H9 (cell line): ENCODE results near the gene ACP3. TPM values are rescaled to one million over a fixed set of nuclear protein-coding genes. Genes with fewer than 3 reads are reported as not detected.

Experiments
- DNase-seq: peaks from one replicate; pipeline ENCODE4 v3.0.0-alpha.2; 2017
- H2AFZ ChIP-seq: one replicate; pipeline ENCODE4 v1.6.1; 2013; ENCODE audit warnings: mild to moderate bottlenecking, low read length, control low read depth, moderate library complexity
- H2AK5ac ChIP-seq: 2 replicates; pipeline ENCODE4 v1.6.1; 2013; ENCODE audit warnings: low read length, control low read depth, mixed read lengths; ENCODE audit not compliant: insufficient read length
- H2BK120ac ChIP-seq: one replicate; pipeline ENCODE4 v1.6.1; 2013; ENCODE audit warnings: low read depth, mild to moderate bottlenecking, low read length, control low read depth, inconsistent platforms; ENCODE audit not compliant: poor library complexity, severe bottlenecking
- H2BK12ac ChIP-seq: 2 replicates; pipeline ENCODE4 v1.6.1; 2013; ENCODE audit warnings: low read length, control low read depth, mixed read lengths, low read depth; ENCODE audit not compliant: insufficient read length
- H2BK15ac ChIP-seq: 2 replicates; pipeline ENCODE4 v1.6.1; 2013; ENCODE audit warnings: low read depth, low read length, control low read depth
- H2BK20ac ChIP-seq: one replicate; pipeline ENCODE4 v1.6.1; 2013; ENCODE audit warnings: low read depth, mild to moderate bottlenecking, low read length, control low read depth, inconsistent platforms; ENCODE audit not compliant: poor library complexity, severe bottlenecking
- H2BK5ac ChIP-seq: 2 replicates; pipeline ENCODE4 v1.6.1; 2013; ENCODE audit warnings: low read length, control low read depth, mixed read lengths; ENCODE audit not compliant: insufficient read length
- H3K14ac ChIP-seq: 2 replicates; pipeline ENCODE4 v1.6.1; 2013; ENCODE audit warnings: low read length, control low read depth; ENCODE audit not compliant: insufficient read depth
- H3K18ac ChIP-seq: 2 replicates; pipeline ENCODE4 v1.6.1; 2013; ENCODE audit warnings: low read depth, mild to moderate bottlenecking, mixed read lengths, low read length, control low read depth; ENCODE audit not compliant: insufficient read length
- H3K23ac ChIP-seq: 2 replicates; pipeline ENCODE4 v1.6.1; 2013; ENCODE audit warnings: low read length, control low read depth, mixed read lengths, low read depth; ENCODE audit not compliant: insufficient read length
- H3K23me2 ChIP-seq: 2 replicates; pipeline ENCODE4 v1.6.1; 2013; ENCODE audit warnings: low read depth, mild to moderate bottlenecking, mixed read lengths, low read length, control low read depth; ENCODE audit not compliant: insufficient read length, poor library complexity, severe bottlenecking
- H3K27ac ChIP-seq: 2 replicates; pipeline ENCODE4 v1.5.1; 2013; ENCODE audit warnings: low read length, control low read depth, mixed read lengths, low read depth; ENCODE audit not compliant: insufficient read length
- H3K27me3 ChIP-seq: 2 replicates; pipeline ENCODE4 v1.6.1; 2013; ENCODE audit warnings: low read length, control low read depth, inconsistent platforms; ENCODE audit not compliant: insufficient read depth
- H3K4ac ChIP-seq: 2 replicates; pipeline ENCODE4 v1.6.1; 2013; ENCODE audit warnings: low read depth, mild to moderate bottlenecking, control low read depth, inconsistent platforms, low read length, moderate library complexity
- H3K4me1 ChIP-seq: 2 replicates; pipeline ENCODE4 v1.6.1; 2013; ENCODE audit warnings: low read length, control low read depth, inconsistent platforms; ENCODE audit not compliant: insufficient read depth
- H3K4me2 ChIP-seq: 2 replicates; pipeline ENCODE4 v1.6.1; 2013; ENCODE audit warnings: low read length, control low read depth, mixed read lengths; ENCODE audit not compliant: insufficient read length, insufficient read depth
- H3K56ac ChIP-seq: 2 replicates; pipeline ENCODE4 v1.6.1; 2013; ENCODE audit warnings: low read depth, mild to moderate bottlenecking, mixed read lengths, low read length, control low read depth; ENCODE audit not compliant: insufficient read length
- H3K79me1 ChIP-seq: 2 replicates; pipeline ENCODE4 v1.6.1; 2013; ENCODE audit warnings: low read depth, mild to moderate bottlenecking, moderate library complexity, low read length, control low read depth, inconsistent platforms; ENCODE audit not compliant: insufficient read depth, poor library complexity, severe bottlenecking
- H3K79me2 ChIP-seq: 2 replicates; pipeline ENCODE4 v1.6.1; 2013; ENCODE audit warnings: low read length, control low read depth, inconsistent platforms; ENCODE audit not compliant: insufficient read depth
- H3K9ac ChIP-seq: 2 replicates; pipeline ENCODE4 v1.6.1; 2013; ENCODE audit warnings: low read length, control low read depth, mixed read lengths; ENCODE audit not compliant: insufficient read length; ENCODE audit errors: extremely low read depth
- H3K9me3 ChIP-seq: one replicate; pipeline ENCODE4 v1.6.1; 2013; ENCODE audit warnings: low read depth, low read length, inconsistent platforms; ENCODE audit not compliant: control insufficient read depth
- H3T11ph ChIP-seq: one replicate; pipeline ENCODE4 v1.6.1; 2013; ENCODE audit warnings: mild to moderate bottlenecking, low read length, control low read depth, inconsistent platforms
- H4K20me1 ChIP-seq: one replicate; pipeline ENCODE4 v1.6.1; 2013; ENCODE audit not compliant: control insufficient read depth, insufficient read length, insufficient read depth
- H4K5ac ChIP-seq: 2 replicates; pipeline ENCODE4 v1.6.1; 2013; ENCODE audit warnings: low read depth, mild to moderate bottlenecking, mixed read lengths, low read length, control low read depth; ENCODE audit not compliant: insufficient read length
- H4K8ac ChIP-seq: replicated peaks from 2 replicates; pipeline ENCODE4 v1.6.1; 2013; ENCODE audit warnings: low read length, control low read depth, mixed read lengths, low read depth; ENCODE audit not compliant: insufficient read length
- H4K91ac ChIP-seq: 2 replicates; pipeline ENCODE4 v1.6.1; 2013; ENCODE audit warnings: low read depth, mild to moderate bottlenecking, moderate library complexity, mixed read lengths, low read length, control low read depth; ENCODE audit not compliant: insufficient read length
- H3K27ac Mint-ChIP-seq, 3 experiments: 2 replicates in 2 of 3; 3 replicates in 1 of 3; pipeline ENCODE4 v1.8.0; 2020 to 2021; ENCODE audit warnings: mixed read lengths in 3 of 3, mild to moderate bottlenecking in 1 of 3, moderate library complexity in 1 of 3
- H3K27me3 Mint-ChIP-seq: 2 replicates; pipeline ENCODE4 v1.8.0; 2021; ENCODE audit warnings: low read depth, mild to moderate bottlenecking, moderate library complexity, mixed read lengths
- H3K36me3 Mint-ChIP-seq, 3 experiments: 2 replicates in 2 of 3; 3 replicates in 1 of 3; pipeline ENCODE4 v1.8.0; 2020 to 2021; ENCODE audit warnings: low read depth in 3 of 3, mixed read lengths in 3 of 3; ENCODE audit not compliant: insufficient read depth in 1 of 3
- H3K4me1 Mint-ChIP-seq, 2 experiments: 2 replicates each; pipeline ENCODE4 v1.8.0; 2020; ENCODE audit warnings: mixed read lengths in 2 of 2
- H3K4me3 Mint-ChIP-seq, 2 experiments: 2 replicates in 1 of 2; 3 replicates in 1 of 2; pipeline ENCODE4 v1.8.0; 2020 to 2021; ENCODE audit warnings: mild to moderate bottlenecking in 2 of 2, mixed read lengths in 2 of 2, moderate library complexity in 1 of 2
- H3K9me3 Mint-ChIP-seq, 2 experiments: 2 replicates in 1 of 2; 3 replicates in 1 of 2; pipeline ENCODE4 v1.8.0; 2020; ENCODE audit warnings: mild to moderate bottlenecking in 2 of 2, mixed read lengths in 2 of 2, moderate library complexity in 1 of 2
- CTCF ChIP-seq: fragments of 200-600 bp; sonication (generic); conservative IDR thresholded peaks from 3 replicates; pipeline ENCODE4 v1.8.0; 2021; ENCODE audit warnings: antibody characterized with exemption, mild to moderate bottlenecking
- WGBS: extraction: QIAGEN DNeasy Blood & Tissue Kit; methylation state at CpG from one replicate; pipeline ENCODE4 v1.1.7; 2013; ENCODE audit warnings: missing lambda C conversion rate, low lambda C conversion rate, mixed read lengths; ENCODE audit not compliant: insufficient read length; ENCODE audit errors: extremely low coverage; 5-methylcytosine and 5-hydroxymethylcytosine counted together
- total RNA-seq: library from RNA; stranded (reverse); gene quantifications from 2 replicates; pipeline ENCODE4 v1.2.1, GENCODE V29; 2021

The ACP3 gene
- total RNA-seq, 1 experiment from 2014 or later = 0.17 TPM

DNA sequence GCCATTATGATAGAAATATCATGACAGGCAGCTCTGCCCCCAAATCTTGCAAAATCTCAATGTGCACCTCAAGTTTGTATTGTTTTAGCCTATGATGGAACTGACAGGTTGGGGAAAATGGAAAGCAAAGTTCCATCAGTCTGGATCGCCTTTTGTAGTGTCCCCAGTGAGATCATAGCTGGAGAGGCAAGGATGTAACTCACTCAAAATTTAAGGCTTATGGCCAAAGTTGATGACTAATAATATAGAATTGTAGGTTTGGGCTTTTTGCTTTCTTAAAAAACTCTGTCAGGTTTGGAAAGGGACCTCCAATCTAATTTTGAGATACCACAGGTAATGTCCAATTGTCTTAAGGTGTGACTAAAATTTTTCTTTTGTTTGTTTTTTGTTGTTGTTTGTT is 1.4 kb upstream of the ACP3 start:
- Histone ChIP-seq H3K14ac (no peak overlapping the region), H3K9ac (no peak overlapping the region), H3K56ac (no peak overlapping the region), H3K79me1 (no peaks in the 10 kb centered on the region), H3K4ac (no peak overlapping the region), H3K23ac (no peak overlapping the region), H2BK15ac (no peak overlapping the region), H2BK12ac (no peak overlapping the region), H3K27me3 (no peaks in the 10 kb centered on the region), H3K9me3 (no peaks in the 10 kb centered on the region), H2BK5ac (no peak overlapping the region), H4K91ac (no peak overlapping the region), H2BK120ac (no peak overlapping the region), H2BK20ac (no peak overlapping the region), H3K23me2 (no peaks in the 10 kb centered on the region), H2AFZ (no peak overlapping the region), H4K20me1 (no peaks in the 10 kb centered on the region), H3K27ac (no peak overlapping the region), H3K4me2 (no peak overlapping the region), H3T11ph (no peak overlapping the region), H3K18ac (no peak overlapping the region), H3K79me2 (no peaks in the 10 kb centered on the region), H3K4me1 (peaks cover 2% of the 10 kb centered on the region; the same call in 1 of the 2 replicates), H4K5ac (no peak overlapping the region), H4K8ac (no peak overlapping the region), H2AK5ac (no peak overlapping the region)
- no peak for DNase-seq
- H3K4me3 Mint-ChIP-seq = no peak overlapping the region
- H3K27ac Mint-ChIP-seq = no peak overlapping the region
- TF ChIP-seq CTCF = no peak
- no CpG with 5 or more reads among the region's 1 CpG for WGBS
- H3K27me3 Mint-ChIP-seq = no peaks in the 10 kb centered on the region
- no peaks in the 10 kb centered on the region for H3K9me3 Mint-ChIP-seq
- no peaks in the 10 kb centered on the region; a peak in 1 of 7 replicates for H3K36me3 Mint-ChIP-seq
- H3K4me1 Mint-ChIP-seq = peaks cover 26 to 28% of the 10 kb centered on the region in 2 experiments
